Measurements from ENCODE around the gene CD34. TPM values are rescaled to one million over a fixed set of nuclear protein-coding genes. Genes with fewer than 3 reads are reported as not detected.
"Not testable (repeated sequence)": the region's sequence is repeated elsewhere in the genome, so short reads cannot be mapped to it uniquely, and the experiment has no call there.

Gene CD34
- total RNA-seq, 1 experiment from 2014 or later: not detected

GRCh38 chr1:207933205-207933800 lies 22.4 kb upstream of the CD34 start:
- POLR2A ChIA-PET (ENCODE audit: unreplicated experiment): no interaction called here
- intact Hi-C loops (cut with micrococcal nuclease; ENCODE audit: unreplicated experiment): no loop called here
- BruUV-seq (replicated peaks): no TSS peak
- Histone ChIP-seq H3F3A (ENCODE audit: insufficient read depth, low read depth) (no peaks in the 10 kb centered on the region), H2AFZ (no peak overlapping the region), H3K4me1 (replicated peaks; ENCODE audit: insufficient read depth) (no peaks in the 10 kb centered on the region), H3K36me3 (ENCODE audit: low read depth) (no peaks in the 10 kb centered on the region), H3K9me3 (ENCODE audit: insufficient read depth, low read depth) (no peaks in the 10 kb centered on the region), H3K4me2 (no peak overlapping the region), H3K4me3 (no peak overlapping the region), H3K9me2 (ENCODE audit: insufficient read depth) (no peaks in the 10 kb centered on the region), H3K79me2 (ENCODE audit: low read depth) (no peaks in the 10 kb centered on the region), H3K27ac (no peak overlapping the region), H4K20me1 (ENCODE audit: insufficient read depth) (no peaks in the 10 kb centered on the region), H3K27me3 (ENCODE audit: insufficient read depth, low read depth) (no peaks in the 10 kb centered on the region)
- CTCF ChIA-PET: no interaction called here
- no peak for DNase-seq
- TF ChIP-seq EZH2 (IDR thresholded peaks at IDR 0.05; ENCODE audit: low read depth): no peak
- TF ChIP-seq CTCF (conservative IDR thresholded peaks at IDR 0.05): no peak

- CTCF ChIA-PET: no interaction called here
Observed at GRCh38 chr1:207926984-207927383, 16.1 kb upstream of the CD34 start.

GRCh38 chr1:207925969-207926368 lies 15.0 kb upstream of the CD34 start:
- H3K4me3 ChIP-seq; DNase-seq; POLR2A ChIA-PET (ENCODE audit: unreplicated experiment); H3K4me2 ChIP-seq; intact Hi-C loops (cut with micrococcal nuclease; ENCODE audit: unreplicated experiment); H3K9me3 ChIP-seq (ENCODE audit: insufficient read depth, low read depth); BruUV-seq (replicated peaks); H3K79me2 ChIP-seq (ENCODE audit: low read depth); CTCF ChIA-PET; H4K20me1 ChIP-seq (ENCODE audit: insufficient read depth); H3K27ac ChIP-seq; H3K9me2 ChIP-seq (ENCODE audit: insufficient read depth); H2AFZ ChIP-seq; H3F3A ChIP-seq (ENCODE audit: insufficient read depth, low read depth); H3K4me1 ChIP-seq (replicated peaks; ENCODE audit: insufficient read depth); H3K36me3 ChIP-seq (ENCODE audit: low read depth): not testable (repeated sequence)
- peaks cover 25% of the 10 kb centered on the region for H3K27me3 ChIP-seq (ENCODE audit: insufficient read depth, low read depth)

More at GRCh38 chr1:207926984-207927383, 16.1 kb upstream of the CD34 start:
- H3K27ac ChIP-seq: no peak overlapping the region
- no peaks in the 10 kb centered on the region for H3K9me3 ChIP-seq (ENCODE audit: insufficient read depth, low read depth)
- H2AFZ ChIP-seq: no peak overlapping the region
- H3K27me3 ChIP-seq (ENCODE audit: insufficient read depth, low read depth): peaks cover 17% of the 10 kb centered on the region
- no peaks in the 10 kb centered on the region for H3K4me1 ChIP-seq (replicated peaks; ENCODE audit: insufficient read depth)
- POLR2A ChIA-PET (ENCODE audit: unreplicated experiment): no interaction called here
- no peaks in the 10 kb centered on the region for H3K36me3 ChIP-seq (ENCODE audit: low read depth)
- intact Hi-C loops (cut with micrococcal nuclease; ENCODE audit: unreplicated experiment): no loop called here
- no peaks in the 10 kb centered on the region for H3K9me2 ChIP-seq (ENCODE audit: insufficient read depth)
- H4K20me1 ChIP-seq (ENCODE audit: insufficient read depth): no peaks in the 10 kb centered on the region
- no peak for DNase-seq
- TF ChIP-seq EZH2 (IDR thresholded peaks at IDR 0.05; ENCODE audit: low read depth): no peak
- no peak for TF ChIP-seq CTCF (conservative IDR thresholded peaks at IDR 0.05)
- H3K4me3 ChIP-seq: no peak overlapping the region
- H3K4me2 ChIP-seq: no peak overlapping the region
- H3F3A ChIP-seq (ENCODE audit: insufficient read depth, low read depth): no peaks in the 10 kb centered on the region
- no peaks in the 10 kb centered on the region for H3K79me2 ChIP-seq (ENCODE audit: low read depth)
- no TSS peak for BruUV-seq (replicated peaks)

GRCh38 chr1:207925210-207925609 lies 14.3 kb upstream of the CD34 start:
- peak in 1 of 2 experiments; percentile 18 for DNase-seq
- Histone ChIP-seq H3K4me1 (replicated peaks; ENCODE audit: insufficient read depth) (no peaks in the 10 kb centered on the region), H4K20me1 (ENCODE audit: insufficient read depth) (no peaks in the 10 kb centered on the region), H3K79me2 (ENCODE audit: low read depth) (no peaks in the 10 kb centered on the region), H3K36me3 (ENCODE audit: low read depth) (no peaks in the 10 kb centered on the region), H3K4me2 (no peak overlapping the region), H3K27me3 (ENCODE audit: insufficient read depth, low read depth) (peaks cover 32% of the 10 kb centered on the region), H2AFZ (no peak overlapping the region), H3K27ac (no peak overlapping the region), H3K4me3 (no peak overlapping the region), H3F3A (ENCODE audit: insufficient read depth, low read depth) (no peaks in the 10 kb centered on the region), H3K9me2 (ENCODE audit: insufficient read depth) (no peaks in the 10 kb centered on the region), H3K9me3 (ENCODE audit: insufficient read depth, low read depth) (no peaks in the 10 kb centered on the region)
- ChIA-PET CTCF (no interaction called here), POLR2A (ENCODE audit: unreplicated experiment) (no interaction called here)
- intact Hi-C loops (cut with micrococcal nuclease; ENCODE audit: unreplicated experiment): no loop called here
- BruUV-seq (replicated peaks): no TSS peak
- no peak for TF ChIP-seq EZH2 (IDR thresholded peaks at IDR 0.05; ENCODE audit: low read depth)
- no peak for TF ChIP-seq CTCF (conservative IDR thresholded peaks at IDR 0.05)

All from PC-9 (cell line).